GM12878 (cell line): ENCODE data around the gene LTBP3. TPM values are rescaled to one million over a fixed set of nuclear protein-coding genes. Genes with fewer than 3 reads are reported as not detected.

Experiments
- ATAC-seq: fragments of 200-7000 bp; cut with Tn5 transposase; 3 replicates; pipeline ENCODE4 v1.9.1; 2020; ENCODE audit warnings: mild to moderate bottlenecking, moderate library complexity
- BruUV-seq: library from RNA; stranded (reverse); fragments of 400-500 nt; replicated peaks from 2 replicates; lab custom pipeline; 2021; lab: Mats Ljungman, UMichigan
- CTCF ChIA-PET: fragments of 300-600 bp; sonication (Branson Sonifier 250); formaldehyde crosslinking; extraction: SDS; loops from one replicate; lab custom pipeline; 2021; ENCODE audit warnings: inconsistent platforms; lab: Yijun Ruan, JAX
- POLR2A ChIA-PET: fragments of 350-600 bp; formaldehyde crosslinking; extraction: SDS; loops from one replicate; lab custom pipeline; 2021; ENCODE audit warnings: inconsistent platforms; lab: Charles Lee
- RAD21 ChIA-PET: fragments of 300-600 bp; sonication (Branson Sonifier 250); formaldehyde crosslinking; loops from one replicate; lab custom pipeline; 2023; ENCODE audit warnings: antibody characterized with exemption; ENCODE audit not compliant: unreplicated experiment; lab: Charles Lee
- SMC1A ChIA-PET: fragments of 300-600 bp; sonication (Branson Sonifier 250); formaldehyde crosslinking; loops from one replicate; lab custom pipeline; 2023; ENCODE audit not compliant: unreplicated experiment, uncharacterized antibody; lab: Charles Lee
- DNase-seq: peaks from one replicate; pipeline ENCODE4 v3.0.0-alpha.2; 2011; ENCODE audit warnings: low read depth, low spot score
- FAIRE-seq: peaks from 3 replicates; lab custom pipeline; 2011; peaks lifted over from hg19 to GRCh38; lab: Jason Lieb, UNC
- H2AFZ ChIP-seq: 2 replicates; pipeline ENCODE4 v1.6.0; 2011; ENCODE audit warnings: low read depth, low read length, control low read depth; ENCODE audit not compliant: control insufficient read depth
- H3K27ac ChIP-seq: 2 replicates; pipeline ENCODE4 v1.5.1; 2011; ENCODE audit warnings: control low read depth; ENCODE audit not compliant: control insufficient read depth, insufficient read depth
- H3K27me3 ChIP-seq, 2 experiments: replicated peaks in 1 of 2; 2 replicates each; pipeline versions ENCODE4 v1.6.0 to v1.6.1; 2011; ENCODE audit warnings: low read length in 1 of 2; ENCODE audit not compliant: control insufficient read depth in 2 of 2, insufficient read depth in 2 of 2
- H3K36me3 ChIP-seq, 2 experiments: 2 replicates each; pipeline ENCODE4 v1.5.1; 2011; ENCODE audit warnings: low read length in 1 of 2; ENCODE audit not compliant: control insufficient read depth in 2 of 2, insufficient read depth in 2 of 2
- H3K4me1 ChIP-seq: 2 replicates; pipeline ENCODE4 v1.6.1; 2011; ENCODE audit warnings: mild to moderate bottlenecking, low read length, moderate library complexity, mixed read lengths; ENCODE audit not compliant: control insufficient read depth, insufficient read depth
- H3K4me2 ChIP-seq: 2 replicates; pipeline ENCODE4 v1.6.0; 2011; ENCODE audit warnings: control low read depth; ENCODE audit not compliant: control insufficient read depth, insufficient read depth
- H3K4me3 ChIP-seq: fragments of 200-600 bp; sonication (generic); 2 replicates; pipeline ENCODE4 v1.5.1; 2016
- H3K79me2 ChIP-seq: 2 replicates; pipeline ENCODE4 v1.6.0; 2011; ENCODE audit warnings: low read length; ENCODE audit not compliant: control insufficient read depth, insufficient read depth
- H3K9ac ChIP-seq: 2 replicates; pipeline ENCODE4 v1.8.0; 2011; ENCODE audit warnings: low read length, control low read depth, mixed read lengths; ENCODE audit not compliant: control insufficient read depth, insufficient read depth
- H3K9me3 ChIP-seq: replicated peaks from 3 replicates; pipeline ENCODE4 v1.5.1; 2011; ENCODE audit warnings: mild to moderate bottlenecking, low read length; ENCODE audit not compliant: control insufficient read depth, insufficient read depth
- H4K20me1 ChIP-seq: 2 replicates; pipeline ENCODE4 v1.6.0; 2011; ENCODE audit not compliant: control insufficient read depth, insufficient read depth
- BACH1 ChIP-seq: fragments of 450-650 bp; IDR thresholded peaks from 2 replicates; pipeline ENCODE4 v1.6.1; 2017; ENCODE audit warnings: mild to moderate bottlenecking, borderline replicate concordance
- BHLHE40 ChIP-seq, 2 experiments: fragments of 450-650 bp in 1 of 2; IDR thresholded peaks; 2 replicates each; pipeline ENCODE4 v1.6.1; 2011 to 2017; ENCODE audit warnings: low read depth in 2 of 2, borderline replicate concordance in 1 of 2, improper control_type of control experiment in 1 of 2, low read length in 1 of 2, mild to moderate bottlenecking in 1 of 2
- CHD2 ChIP-seq: IDR thresholded peaks from 2 replicates; pipeline ENCODE4 v1.6.1; 2011; ENCODE audit warnings: low read depth, low read length, improper control_type of control experiment, borderline replicate concordance
- CUX1 ChIP-seq: IDR thresholded peaks from 2 replicates; pipeline ENCODE4 v1.6.1; 2012; ENCODE audit warnings: improper control_type of control experiment, low read depth, low read length; ENCODE audit not compliant: insufficient replicate concordance
- EP300 ChIP-seq, 2 experiments: fragments of 150-350 bp in 1 of 2; IDR thresholded peaks; 2 replicates each; pipeline ENCODE4 v1.6.1; 2011 to 2012; ENCODE audit warnings: low read depth in 2 of 2, low read length in 2 of 2, borderline replicate concordance in 1 of 2, improper control_type of control experiment in 1 of 2, inconsistent platforms in 1 of 2; ENCODE audit not compliant: control insufficient read depth in 1 of 2
- HDAC6 ChIP-seq: fragments of 200-600 bp; sonication (generic); IDR thresholded peaks from one replicate; pipeline ENCODE4 v1.8.0; 2017; ENCODE audit warnings: antibody characterized with exemption; ENCODE audit not compliant: unreplicated experiment
- LARP7 ChIP-seq: fragments of 450-650 bp; IDR thresholded peaks from 2 replicates; pipeline ENCODE4 v1.6.1; 2017; ENCODE audit warnings: mild to moderate bottlenecking
- PBX3 ChIP-seq: IDR thresholded peaks from 2 replicates; pipeline ENCODE4 v1.6.1; 2011; ENCODE audit warnings: mild to moderate bottlenecking, low read depth, low read length, moderate library complexity; ENCODE audit not compliant: insufficient replicate concordance
- POLR2A ChIP-seq: IDR thresholded peaks from 2 replicates; pipeline ENCODE4 v1.6.1; 2011; ENCODE audit warnings: low read depth, mild to moderate bottlenecking, low read length
- POU2F2 ChIP-seq: IDR thresholded peaks from 3 replicates; pipeline ENCODE4 v1.6.1; 2011; ENCODE audit warnings: low read depth, mild to moderate bottlenecking, low read length, borderline replicate concordance
- WGBS: methylation state at CpG from one replicate; pipeline ENCODE4 v1.1.6; 2016; ENCODE audit warnings: low lambda C conversion rate; ENCODE audit not compliant: insufficient replicate concordance, insufficient coverage; ENCODE audit errors: missing lambda C conversion rate; 5-methylcytosine and 5-hydroxymethylcytosine counted together
- in situ Hi-C: fragments of 300-500 bp; cut with MboI; formaldehyde crosslinking; loops from 9 replicates; pipeline ENCODE4 v1.14.3; 2018; ENCODE audit warnings: mixed read lengths
- intact Hi-C: fragments of 100-400 bp; cut with micrococcal nuclease; formaldehyde crosslinking; loops from one replicate; pipeline ENCODE4 v1.14.2; 2022; ENCODE audit not compliant: unreplicated experiment
- polyA plus RNA-seq, 11 experiments: library from polyadenylated mRNA; depleted of rRNA in 4 of 11; unstranded in 6 of 11; stranded (reverse) in 5 of 11; fragments of >200 nt; fragmentation: Nextera tagmentation in 4 of 11; fragmentation: Illumina TruSeq in 1 of 11; extraction: Ambion mirVana in 4 of 11; extraction: Trizol in 1 of 11; gene quantifications; 1 replicate in 1 of 11; 2 replicates in 10 of 11; pipeline versions ENCODE4 v1.2.1 to v1.2.3, GENCODE V29; 2011 to 2016; ENCODE audit warnings: inconsistent platforms in 2 of 11, missing spikeins in 2 of 11, low read depth in 1 of 11
- total RNA-seq, 4 experiments: library from RNA; depleted of rRNA in 3 of 4; stranded (reverse); fragments of >200 nt in 3 of 4; fragmentation: Illumina TruSeq in 1 of 4; extraction: Trizol in 1 of 4; gene quantifications; 2 replicates each; pipeline versions ENCODE4 v1.2.1 to v1.2.3, GENCODE V29; 2013 to 2021
- TF ChIP-seq, protein P1 (sequence below): fragments of 450-650 bp; IDR thresholded peaks from 2 replicates; pipeline ENCODE4 v1.6.1; 2016; ENCODE audit warnings: mild to moderate bottlenecking

LTBP3 gene
- total and polyA plus RNA-seq, 10 of the 15 experiments (the other 5 are each of a cell fraction or from before 2014, with no cell fraction given) = 2.2 to 12.2 (median 6.2) TPM; not detected in 2

- Histone ChIP-seq H3K36me3 (peaks cover 6 to 36% of the 10 kb centered on the region in 2 experiments), H3K27ac (peak overlapping the region; percentile 100; the same call in 1 of the 2 replicates), H3K27me3 (no peaks in the 10 kb centered on the region), H3K4me2 (no peak overlapping the region), H3K9me3 (no peaks in the 10 kb centered on the region), H2AFZ (no peak overlapping the region), H3K9ac (peak overlapping the region; percentile 100), H3K4me1 (peaks cover 12% of the 10 kb centered on the region), H3K79me2 (peaks cover 96% of the 10 kb centered on the region), H4K20me1 (peaks cover 15% of the 10 kb centered on the region), H3K4me3 (peak overlapping the region; percentile 98)
- intact Hi-C loops = no loop called here
- CTCF ChIA-PET = interaction anchor here (0.6 to 27.9 kb wide), 9 partner anchors 13 to 168 kb away, joined by 3 to 728 read pairs (median 4); partner anchors contain the start of gene DPF2
- RAD21 ChIA-PET = interaction anchor here (1.7 to 14.2 kb wide), 5 partner anchors 9 to 80 kb away, joined by 5 to 282 read pairs (median 179); partner anchors contain the start of gene NEAT1
- no TSS peak for BruUV-seq
- SMC1A ChIA-PET = interaction anchor here (0.6 to 19.3 kb wide), 8 partner anchors 9 to 87 kb away, joined by 3 to 481 read pairs (median 7); partner anchors contain the start of gene MALAT1
- 0% methylated on average over 3 of the region's 3 CpGs for WGBS
- in situ Hi-C loops = no loop called here
- no peak for FAIRE-seq
- POLR2A ChIA-PET = interaction anchor here (0.7 to 10.3 kb wide), 9 partner anchors 9 to 124 kb away, joined by 3 to 323 read pairs (median 6); partner anchors contain the start of genes MALAT1, NEAT1 and SLC25A45
- no peak for DNase-seq
- ATAC-seq = no peak
- no peak for TF ChIP-seq CHD2
- peak; percentile 84 for TF ChIP-seq POU2F2
- TF ChIP-seq LARP7 = peak; percentile 68; the same call in 1 of the 2 replicates
- TF ChIP-seq POLR2A = peak; percentile 85
- peak; percentile 79 for TF ChIP-seq HDAC6
- TF ChIP-seq PBX3 = peak; percentile 7
- TF ChIP-seq, protein P1, sequence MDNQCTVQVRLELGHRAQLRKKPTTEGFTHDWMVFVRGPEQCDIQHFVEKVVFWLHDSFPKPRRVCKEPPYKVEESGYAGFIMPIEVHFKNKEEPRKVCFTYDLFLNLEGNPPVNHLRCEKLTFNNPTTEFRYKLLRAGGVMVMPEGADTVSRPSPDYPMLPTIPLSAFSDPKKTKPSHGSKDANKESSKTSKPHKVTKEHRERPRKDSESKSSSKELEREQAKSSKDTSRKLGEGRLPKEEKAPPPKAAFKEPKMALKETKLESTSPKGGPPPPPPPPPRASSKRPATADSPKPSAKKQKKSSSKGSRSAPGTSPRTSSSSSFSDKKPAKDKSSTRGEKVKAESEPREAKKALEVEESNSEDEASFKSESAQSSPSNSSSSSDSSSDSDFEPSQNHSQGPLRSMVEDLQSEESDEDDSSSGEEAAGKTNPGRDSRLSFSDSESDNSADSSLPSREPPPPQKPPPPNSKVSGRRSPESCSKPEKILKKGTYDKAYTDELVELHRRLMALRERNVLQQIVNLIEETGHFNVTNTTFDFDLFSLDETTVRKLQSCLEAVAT = peak; percentile 69
- TF ChIP-seq CUX1 = peak; percentile 60
- 0 out of 4 replicates have a peak, but pooled peaks of 1 of the 2 experiments have one; percentile 18 for TF ChIP-seq EP300 (IDR thresholded peaks at IDR 0.05; ENCODE audit: borderline replicate concordance in 1 of 2, control insufficient read depth in 1 of 2, low read depth in 2 of 2, low read length in 2 of 2)
- TF ChIP-seq BACH1 = peak; percentile 90
- 0 out of 4 replicates have a peak, but pooled peaks of 1 of the 2 experiments have one; percentile 1 for TF ChIP-seq BHLHE40 (IDR thresholded peaks at IDR 0.05; ENCODE audit: borderline replicate concordance in 1 of 2, low read depth in 2 of 2, low read length in 1 of 2)
These were observed 56.5 kb downstream of the LTBP3 start for GRCh38 chr11:65501472-65502273.
